Body of pancreas (tissue), 4 donors: ENCODE measurements around the gene FAM163A. TPM values are rescaled to one million over a fixed set of nuclear protein-coding genes. Genes with fewer than 3 reads are reported as not detected.
A peak's percentile ranks its signal among the peaks of the same experiment; 100 is the strongest.

Source experiments
- ATAC-seq: fragments of 150-250 bp; one replicate; pipeline ENCODE4 v1.9.1; 2016
- DNase-seq, 4 donors: peaks; one replicate each; pipeline ENCODE4 v3.0.0-alpha.2; 2019
- H3K27ac ChIP-seq, 4 donors: fragments of 200-600 bp; sonication (generic); 1 replicate in 3 of 4; 2 replicates in 1 of 4; pipeline versions ENCODE4 v1.5.1 to v1.6.1; 2016 to 2019; ENCODE audit warnings: mild to moderate bottlenecking in 1 of 4, mixed read lengths in 1 of 4, moderate library complexity in 1 of 4
- H3K27me3 ChIP-seq, 2 donors: fragments of 200-600 bp; sonication (generic); one replicate each; pipeline ENCODE4 v1.6.0; 2016; ENCODE audit warnings: mild to moderate bottlenecking in 1 of 2
- H3K36me3 ChIP-seq, 2 donors: fragments of 200-600 bp; sonication (generic); replicated peaks in 1 of 2; 2 replicates each; pipeline ENCODE4 v1.5.1; 2016; ENCODE audit warnings: low read depth in 2 of 2; ENCODE audit not compliant: insufficient read depth in 1 of 2
- H3K4me1 ChIP-seq: fragments of 200-600 bp; sonication (generic); one replicate; pipeline ENCODE4 v1.6.0; 2016
- H3K4me3 ChIP-seq, 2 donors: fragments of 200-600 bp; sonication (generic); 1 replicate in 1 of 2; 2 replicates in 1 of 2; pipeline ENCODE4 v1.5.1; 2016 to 2019
- H3K9me3 ChIP-seq, 3 donors: fragments of 200-600 bp; sonication (generic); 1 replicate in 2 of 3; 2 replicates in 1 of 3; pipeline ENCODE4 v1.5.1; 2016
- CTCF ChIP-seq, 7 experiments: fragments of 450-650 bp in 4 of 7; fragments of 200-600 bp in 3 of 7; sonication (generic) in 3 of 7; IDR thresholded peaks; one replicate each; pipeline ENCODE4 v1.5.1; 2016 to 2019; ENCODE audit warnings: antibody characterized with exemption in 7 of 7
- POLR2A ChIP-seq, 3 donors: fragments of 450-650 bp; IDR thresholded peaks; one replicate each; pipeline ENCODE4 v1.6.1; 2016; ENCODE audit warnings: antibody characterized with exemption in 3 of 3, mild to moderate bottlenecking in 2 of 3
- WGBS, 2 donors: methylation state at CpG; one replicate each; pipeline ENCODE4 v1.1.5; 2017; 5-methylcytosine and 5-hydroxymethylcytosine counted together
- intact Hi-C: fragments of 100-400 bp; cut with DNase I; formaldehyde crosslinking; loops from one replicate; pipeline ENCODE4 v1.15.1; 2023
- total RNA-seq, 2 donors: library from RNA; depleted of rRNA; stranded (reverse); fragments of >200 nt; gene quantifications; one replicate each; pipeline ENCODE4 v1.1.0, GENCODE V29; 2016

FAM163A gene
- total RNA-seq, 2 donors from 2014 or later = 0.26 TPM; not detected in 1

- intact Hi-C loops = no loop called here
- WGBS, 2 donors = 67 to 69% methylated on average over 2 of the region's 2 CpGs
- DNase-seq (no peak), ATAC-seq (no peak)
- TF ChIP-seq POLR2A (IDR thresholded peaks at IDR 0.05) = no peak
- no peak for TF ChIP-seq CTCF (IDR thresholded peaks at IDR 0.05)
- Histone ChIP-seq H3K9me3 (no peaks in the 10 kb centered on the region), H3K36me3 (no peaks in the 10 kb centered on the region), H3K4me3 (no peak overlapping the region), H3K27me3 (no peaks in the 10 kb centered on the region), H3K27ac (no peak overlapping the region), H3K4me1 (no peaks in the 10 kb centered on the region)
Measured at GRCh38 chr1:179785728-179786127, 42.6 kb downstream of the FAM163A start.

GRCh38 chr1:179786815-179787685 is 44.0 kb downstream of the FAM163A start:
- 70 to 72% methylated on average over 13 of the region's 13 CpGs for WGBS, 2 donors
- Histone ChIP-seq H3K36me3 (no peaks in the 10 kb centered on the region), H3K4me3 (no peak overlapping the region), H3K9me3 (no peaks in the 10 kb centered on the region), H3K27ac (no peak overlapping the region), H3K4me1 (no peaks in the 10 kb centered on the region), H3K27me3 (no peaks in the 10 kb centered on the region)
- peak in 3 of 4 donors; percentile 18 to 51 (median 32) for DNase-seq
- intact Hi-C loops = no loop called here
- no peak for ATAC-seq
- TF ChIP-seq CTCF (IDR thresholded peaks at IDR 0.05) (no peak), POLR2A (IDR thresholded peaks at IDR 0.05) (no peak)

DNA sequence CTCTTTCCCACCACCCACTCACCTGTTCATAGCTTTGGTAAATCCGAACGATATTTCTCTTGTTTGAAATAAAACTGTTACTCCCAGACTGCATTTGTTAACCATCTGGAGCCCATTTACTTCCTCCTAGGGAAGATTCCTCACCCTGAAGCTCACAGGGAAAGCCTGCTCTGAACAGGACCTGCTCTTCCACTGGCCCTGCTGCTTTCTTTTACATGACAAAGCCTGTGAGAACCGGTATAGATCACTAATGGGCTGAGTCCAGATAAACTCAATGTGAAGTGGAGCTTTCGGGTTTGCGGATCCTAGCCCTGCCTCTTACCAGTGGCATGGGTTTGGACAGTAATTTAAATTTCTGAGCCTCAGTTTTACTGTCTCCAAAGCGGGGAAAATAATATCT is 45.2 kb downstream of the FAM163A start:
- Histone ChIP-seq H3K4me1 (no peaks in the 10 kb centered on the region), H3K9me3 (no peaks in the 10 kb centered on the region), H3K36me3 (no peaks in the 10 kb centered on the region), H3K27ac (no peak overlapping the region), H3K4me3 (no peak overlapping the region), H3K27me3 (no peaks in the 10 kb centered on the region)
- 65 to 67% methylated on average over 6 of the region's 6 CpGs for WGBS, 2 donors
- ATAC-seq (no peak), DNase-seq (no peak)
- TF ChIP-seq CTCF (IDR thresholded peaks at IDR 0.05) = no peak
- no peak for TF ChIP-seq POLR2A (IDR thresholded peaks at IDR 0.05)
- intact Hi-C loops = no loop called here

GRCh38 chr1:179793281-179793680 is 50.2 kb downstream of the FAM163A start:
- 90 to 94% methylated on average over 4 of the region's 4 CpGs for WGBS, 2 donors
- no peaks in the 10 kb centered on the region for H3K36me3 ChIP-seq
- H3K4me1 ChIP-seq = no peaks in the 10 kb centered on the region
- no peaks in the 10 kb centered on the region for H3K9me3 ChIP-seq
- TF ChIP-seq CTCF (IDR thresholded peaks at IDR 0.05) = no peak
- TF ChIP-seq POLR2A (IDR thresholded peaks at IDR 0.05) = no peak
- H3K27me3 ChIP-seq = no peaks in the 10 kb centered on the region
- intact Hi-C loops = no loop called here
- DNase-seq (no peak), ATAC-seq (no peak)
- no peak overlapping the region for H3K27ac ChIP-seq
- H3K4me3 ChIP-seq = no peak overlapping the region

- H3K4me3 ChIP-seq = no peak overlapping the region
- WGBS, 2 donors = 93 to 100% methylated on average over 1 of the region's 1 CpG
- no peaks in the 10 kb centered on the region for H3K27me3 ChIP-seq
- H3K4me1 ChIP-seq = no peaks in the 10 kb centered on the region
- no peaks in the 10 kb centered on the region for H3K36me3 ChIP-seq
- intact Hi-C loops = no loop called here
- DNase-seq (no peak), ATAC-seq (no peak)
- TF ChIP-seq POLR2A (IDR thresholded peaks at IDR 0.05) (no peak), CTCF (IDR thresholded peaks at IDR 0.05) (no peak)
- no peaks in the 10 kb centered on the region for H3K9me3 ChIP-seq
- H3K27ac ChIP-seq = no peak overlapping the region
Measured at GRCh38 chr1:179794146-179794545, 51.1 kb downstream of the FAM163A start.
